GM18907 (cell line): Measurements from ENCODE around the gene TK1.

Experiments
- ATAC-seq: cut with Tn5 transposase; IDR thresholded peaks from one replicate; pipeline ENCODE4 v1.9.1; 2021; ENCODE audit warnings: mild to moderate bottlenecking, moderate library complexity; ENCODE audit not compliant: unreplicated experiment

Gene TK1

DNA sequence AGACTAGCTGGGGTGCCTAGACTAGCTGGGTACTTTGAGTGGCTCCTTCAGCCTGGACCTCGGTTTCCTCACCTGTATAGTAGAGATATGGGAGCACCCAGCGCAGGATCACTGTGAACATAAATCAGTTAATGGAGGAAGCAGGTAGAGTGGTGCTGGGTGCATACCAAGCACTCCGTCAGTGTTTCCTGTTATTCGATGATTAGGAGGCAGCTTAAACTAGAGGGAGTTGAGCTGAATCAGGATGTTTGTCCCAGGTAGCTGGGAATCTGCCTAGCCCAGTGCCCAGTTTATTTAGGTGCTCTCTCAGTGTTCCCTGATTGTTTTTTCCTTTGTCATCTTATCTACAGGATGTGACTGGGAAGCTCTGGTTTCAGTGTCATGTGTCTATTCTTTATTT is 36.2 kb upstream of the TK1 start:
- no peak for ATAC-seq

DNA sequence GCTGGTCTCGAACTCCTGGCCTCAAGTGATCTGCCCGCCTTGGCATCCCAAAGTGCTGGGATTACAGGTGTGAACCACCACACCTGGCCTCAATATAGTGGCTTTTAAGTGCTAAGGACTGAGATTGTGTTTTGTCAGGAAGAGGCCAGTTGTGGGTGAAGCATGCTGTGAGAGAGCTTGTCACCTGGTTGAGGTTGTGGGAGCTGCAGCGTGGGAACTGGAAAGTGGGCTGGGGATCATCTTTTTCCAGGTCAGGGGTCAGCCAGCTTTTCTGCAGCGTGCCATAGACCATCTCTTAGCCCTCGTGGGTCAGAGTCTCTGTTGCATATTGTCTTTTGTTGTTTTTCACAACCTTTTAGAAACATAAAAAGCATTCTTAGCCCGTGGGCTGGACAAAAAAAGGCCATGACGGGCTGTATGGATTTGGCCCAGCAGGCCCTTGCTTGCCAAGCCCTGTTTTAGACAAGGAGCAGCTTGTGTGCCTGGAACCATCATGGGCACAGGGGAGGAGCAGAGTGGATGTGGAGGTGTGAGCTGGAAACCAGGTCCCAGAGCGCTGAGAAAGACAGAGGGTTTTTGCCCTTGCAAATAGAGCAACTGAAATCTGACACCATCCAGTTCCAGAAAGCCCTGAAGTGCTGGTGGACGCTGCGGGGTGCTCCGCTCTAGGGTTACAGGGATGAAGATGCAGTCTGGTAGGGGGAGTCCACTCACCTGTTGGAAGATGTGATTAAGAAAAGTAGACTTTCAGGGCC is 32.7 kb upstream of the TK1 start:
- no peak for ATAC-seq

- no peak for ATAC-seq
Measured at GRCh38 chr17:78214706-78215061, 27.8 kb upstream of the TK1 start.

GRCh38 chr17:78214016-78214705 is 27.3 kb upstream of the TK1 start, which contains the start of gene BIRC5:
BIRC5 (plus strand) TSS chr17:78214253; CDS start chr17:78214317, 64 bp downstream.
- peak; percentile 85 for ATAC-seq

DNA sequence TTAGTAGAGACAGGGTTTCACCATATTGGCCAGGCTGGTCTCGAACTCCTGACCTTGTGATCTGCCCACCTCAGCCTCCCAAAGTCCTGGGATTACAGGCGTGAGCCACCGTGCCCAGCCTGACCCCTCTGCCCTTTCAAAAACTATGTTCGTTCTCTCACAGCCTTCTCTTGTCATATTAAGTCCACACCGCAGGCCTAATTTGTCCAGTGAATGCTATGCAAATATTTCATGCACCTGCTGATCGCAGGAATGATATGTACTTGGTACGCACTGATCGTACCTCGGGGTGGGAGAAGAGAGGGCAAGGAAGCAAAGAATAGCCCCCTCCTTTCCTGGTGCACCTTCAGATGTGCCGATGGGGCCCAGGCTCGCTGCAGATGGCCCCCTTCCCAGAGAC is 24.2 kb upstream of the TK1 start:
- ATAC-seq = no peak

- no peak for ATAC-seq
Measured at GRCh38 chr17:78210111-78210510, 23.3 kb upstream of the TK1 start.

GRCh38 chr17:78208486-78208885 is 21.6 kb upstream of the TK1 start:
- ATAC-seq = no peak

DNA sequence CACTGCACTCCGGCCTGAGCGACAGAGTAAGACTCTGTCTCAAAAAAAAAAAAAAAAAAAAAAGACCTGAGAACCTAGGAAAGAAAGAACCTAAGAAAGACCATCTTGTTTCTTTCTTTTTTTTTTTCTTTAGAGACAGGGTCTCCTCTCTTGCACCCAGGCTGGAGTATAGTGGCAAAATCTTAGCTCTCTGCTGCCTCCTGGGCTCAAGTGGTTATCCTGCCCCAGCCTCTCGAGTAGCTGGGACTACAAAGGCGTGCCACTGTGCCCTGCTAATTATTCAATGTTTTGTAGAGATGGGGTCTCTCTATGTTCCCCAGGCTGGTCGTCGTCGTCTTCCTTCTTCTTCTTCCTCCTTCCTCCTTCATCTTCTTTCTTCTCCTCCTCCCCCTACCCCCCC is 19.4 kb upstream of the TK1 start:
- no peak for ATAC-seq

DNA sequence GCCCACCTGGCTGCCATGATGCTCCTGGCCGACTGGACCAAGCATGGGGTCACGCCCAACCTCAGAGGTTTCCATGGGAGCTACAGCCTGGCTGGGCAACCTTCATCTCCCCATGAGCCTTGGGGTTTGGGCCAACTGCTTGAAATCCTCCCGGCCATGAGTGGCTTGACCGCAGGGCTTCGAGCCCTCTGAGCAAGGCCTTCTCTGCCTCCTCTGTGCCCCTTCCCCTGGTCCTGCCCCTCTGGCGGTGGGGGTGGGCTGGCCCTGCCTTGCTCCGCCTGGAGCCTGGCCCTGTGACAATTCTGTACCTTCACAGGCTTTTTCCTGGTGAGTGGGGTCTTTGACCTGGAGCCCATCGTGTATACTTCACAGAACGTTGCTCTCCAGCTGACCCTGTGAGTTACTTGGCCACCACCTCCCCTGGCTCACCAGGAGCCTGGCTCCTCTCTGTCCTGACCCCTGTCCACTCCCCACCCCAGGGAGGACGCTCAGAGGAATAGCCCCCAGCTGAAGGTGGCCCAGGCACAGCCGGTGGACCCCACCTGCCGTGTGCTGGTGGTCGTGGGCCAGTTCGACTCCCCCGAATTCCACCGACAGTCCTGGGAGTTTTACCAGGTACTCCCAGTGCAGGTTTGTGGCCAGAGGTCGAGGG is 18.4 kb upstream of the TK1 start:
- ATAC-seq = no peak

DNA sequence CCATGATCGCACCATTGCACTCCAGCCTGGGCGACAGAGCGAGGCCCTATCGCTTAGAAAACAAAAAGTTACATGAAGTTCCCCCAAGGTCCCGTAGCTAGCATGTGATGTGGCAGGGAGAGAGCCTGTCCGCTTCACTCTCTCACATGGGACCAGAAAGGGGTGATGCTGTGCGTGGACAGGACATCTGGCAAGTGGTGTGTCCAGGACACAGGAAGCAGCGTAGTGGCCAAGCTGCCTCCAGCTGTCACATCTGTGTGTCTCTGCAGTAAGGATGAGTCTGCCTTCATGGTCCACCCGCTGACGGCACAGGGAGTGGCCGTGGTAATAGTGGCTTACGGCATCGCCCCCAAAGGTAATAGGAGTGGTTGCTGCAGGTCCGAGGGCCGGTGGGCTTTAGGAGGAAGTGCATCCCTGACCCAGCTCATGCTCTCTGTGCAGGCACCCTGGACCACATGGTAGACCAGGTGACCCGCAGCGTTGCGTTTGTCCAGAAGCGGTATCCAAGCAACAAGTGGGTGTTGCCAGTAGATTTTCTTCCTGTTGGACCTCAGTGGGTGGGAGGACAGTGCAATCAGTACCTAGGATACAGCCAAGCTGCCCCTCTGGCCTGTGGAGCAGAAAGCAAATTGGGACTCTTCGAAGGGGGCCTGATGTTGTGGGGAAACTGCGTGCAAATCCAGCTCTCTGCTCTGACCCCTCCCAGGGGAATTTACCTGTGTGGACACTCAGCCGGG is 17.7 kb upstream of the TK1 start:
- no peak for ATAC-seq

DNA sequence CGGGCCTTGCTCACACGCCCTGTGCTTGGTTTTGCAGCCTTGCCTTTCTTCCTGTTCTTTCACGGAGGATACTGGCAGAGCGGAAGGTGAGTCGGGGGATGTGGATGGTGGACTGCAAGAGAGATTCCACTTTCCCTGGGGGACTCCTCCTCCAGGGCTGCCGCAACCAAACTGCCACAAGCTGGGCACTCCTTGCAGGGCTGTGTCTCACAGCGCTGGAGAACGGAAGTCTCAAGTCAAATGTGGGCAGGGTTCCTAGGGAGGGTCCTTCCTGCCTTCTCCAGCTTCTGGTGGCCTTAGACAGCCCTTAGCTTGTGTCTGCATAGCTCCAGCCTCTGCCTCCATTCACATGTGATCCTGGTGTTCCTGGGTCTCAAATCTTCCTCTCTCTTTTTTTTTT is 15.8 kb upstream of the TK1 start:
- ATAC-seq = no peak

DNA sequence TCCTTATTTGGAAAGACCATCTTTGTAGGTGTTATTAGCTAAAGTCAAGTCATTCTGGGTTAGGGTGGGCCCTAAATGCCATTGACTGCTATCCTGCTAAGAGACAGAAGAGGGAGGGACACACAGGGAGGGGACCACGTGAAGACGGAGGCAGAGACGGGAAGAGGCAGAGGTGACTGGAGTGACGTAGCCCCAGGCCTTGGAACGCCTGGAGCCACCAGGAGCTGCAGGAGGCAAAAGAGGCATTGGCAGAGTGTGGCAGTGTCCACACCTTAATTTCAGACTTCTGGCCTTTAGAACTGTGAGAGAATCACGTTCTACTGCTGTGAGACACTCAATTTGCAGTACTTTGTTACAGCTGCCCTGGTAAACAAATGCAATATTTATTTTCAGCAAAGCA is 13.6 kb upstream of the TK1 start:
- no peak for ATAC-seq

- no peak for ATAC-seq
Measured at GRCh38 chr17:78197147-78197832, 10.4 kb upstream of the TK1 start.

DNA sequence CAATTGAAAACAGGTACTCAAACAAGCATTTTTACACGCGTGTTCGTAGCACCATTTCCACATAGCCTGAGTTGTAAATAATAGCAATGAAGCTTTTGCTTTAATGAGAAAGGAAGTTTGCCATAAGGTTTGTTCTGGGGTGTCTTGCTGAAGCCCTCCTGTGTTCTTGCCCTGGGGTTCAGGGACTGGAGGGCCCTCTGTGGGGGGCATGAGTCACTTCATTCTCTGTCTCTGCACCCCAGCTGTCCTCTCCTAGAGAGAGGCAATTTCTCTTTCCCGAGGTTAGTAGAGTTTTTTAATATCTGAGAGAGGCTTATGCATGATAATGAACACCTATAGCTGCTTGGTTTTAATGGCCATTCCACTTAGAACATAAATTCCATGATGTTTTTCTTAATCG is 9.9 kb upstream of the TK1 start:
- ATAC-seq = no peak

GRCh38 chr17:78185981-78186691 is 716 bp downstream of the TK1 start:
- no peak for ATAC-seq

DNA sequence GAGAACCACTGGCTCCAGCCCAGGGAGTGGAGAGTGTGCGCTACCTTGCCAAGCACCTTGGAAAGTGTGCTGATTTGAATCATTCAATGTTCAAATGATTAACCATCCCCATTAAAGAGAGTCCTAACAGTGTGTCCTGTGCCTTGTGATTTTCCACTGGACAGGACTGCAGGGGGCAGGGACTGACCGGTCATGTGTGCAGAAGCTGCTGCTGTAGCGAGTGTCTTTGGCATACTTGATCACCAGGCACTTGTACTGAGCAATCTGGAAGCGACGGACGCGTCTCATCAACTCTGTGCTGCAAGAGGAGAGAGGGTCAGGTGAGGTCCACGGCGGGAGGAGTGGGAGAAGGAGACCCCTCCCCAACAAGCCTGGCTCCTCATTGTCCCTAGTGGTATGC is 2.0 kb downstream of the TK1 start:
- no peak for ATAC-seq

DNA sequence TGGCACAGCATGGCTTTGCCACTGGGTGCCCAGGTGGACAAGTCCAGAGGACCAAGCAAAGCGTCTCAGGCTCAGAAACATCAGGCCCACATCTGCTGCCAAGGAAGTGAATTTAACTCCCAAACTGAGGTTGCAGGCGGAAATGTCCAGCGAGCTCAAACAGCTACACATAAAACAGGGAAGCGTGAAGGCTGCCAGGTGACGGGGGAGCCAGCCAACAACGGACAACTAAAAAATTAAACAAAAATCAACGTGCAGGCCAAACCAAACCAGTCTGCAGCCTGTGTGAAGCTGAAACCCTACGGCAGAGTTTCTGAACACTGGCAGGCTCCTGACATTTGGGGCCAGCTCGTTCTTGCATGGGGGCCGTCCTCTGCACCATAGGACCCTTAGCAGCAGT is 2.5 kb downstream of the TK1 start:
- no peak for ATAC-seq

- ATAC-seq = no peak
Measured at GRCh38 chr17:78183916-78184315, 2.9 kb downstream of the TK1 start.

- no peak for ATAC-seq
Measured at GRCh38 chr17:78182504-78182903, 4.3 kb downstream of the TK1 start.

GRCh38 chr17:78180508-78180907 is 6.3 kb downstream of the TK1 start:
- no peak for ATAC-seq
